OCI-LY1 (cell line): Measurements from ENCODE around the gene CFAP57.

Experiments
- H2AFZ ChIP-seq: fragments of 200-600 bp; sonication (generic), shearing (Covaris generic); 2 replicates; pipeline ENCODE4 v1.6.0; 2014; ENCODE audit warnings: antibody characterized with exemption, mild to moderate bottlenecking, low read length
- H3F3A ChIP-seq: fragments of 200-600 bp; sonication (generic), shearing (Covaris generic); 2 replicates; pipeline ENCODE4 v1.6.0; 2014; ENCODE audit warnings: mild to moderate bottlenecking, antibody characterized with exemption, low read length, moderate library complexity; ENCODE audit not compliant: insufficient read depth
- H3K27ac ChIP-seq: fragments of 200-600 bp; sonication (generic); 2 replicates; pipeline ENCODE4 v1.5.1; 2014; ENCODE audit warnings: low read length, mixed run types, mild to moderate bottlenecking, low read depth; ENCODE audit not compliant: poor library complexity, severe bottlenecking
- H3K27me3 ChIP-seq: fragments of 200-600 bp; sonication (generic); 2 replicates; pipeline ENCODE4 v1.6.0; 2014; ENCODE audit warnings: antibody characterized with exemption, mild to moderate bottlenecking, low read length, moderate library complexity; ENCODE audit not compliant: insufficient read depth
- H3K36me3 ChIP-seq: fragments of 200-600 bp; sonication (generic); 2 replicates; pipeline ENCODE4 v1.6.1; 2014; ENCODE audit warnings: mild to moderate bottlenecking, antibody characterized with exemption, low read length, moderate library complexity, mixed read lengths; ENCODE audit not compliant: insufficient read depth
- H3K4me1 ChIP-seq: fragments of 200-600 bp; sonication (generic); 2 replicates; pipeline ENCODE4 v1.5.1; 2014; ENCODE audit warnings: mild to moderate bottlenecking, low read length, moderate library complexity; ENCODE audit not compliant: insufficient read depth, severe bottlenecking
- H3K4me2 ChIP-seq: fragments of 200-600 bp; sonication (generic), shearing (Covaris generic); 2 replicates; pipeline ENCODE4 v1.6.1; 2014; ENCODE audit warnings: low read length
- H3K4me3 ChIP-seq: fragments of 200-600 bp; sonication (generic); 2 replicates; pipeline ENCODE4 v1.5.1; 2014; ENCODE audit warnings: low read length, low read depth, mild to moderate bottlenecking, mixed read lengths; ENCODE audit not compliant: poor library complexity, severe bottlenecking
- H3K79me2 ChIP-seq: fragments of 200-600 bp; shearing (Covaris generic); 2 replicates; pipeline ENCODE4 v1.6.1; 2016; ENCODE audit warnings: mixed run types, low read length, mixed read lengths; ENCODE audit not compliant: insufficient read depth
- H3K9ac ChIP-seq: fragments of 200-600 bp; sonication (generic), shearing (Covaris generic); 2 replicates; pipeline ENCODE4 v1.6.1; 2014; ENCODE audit warnings: mild to moderate bottlenecking, low read length, mixed read lengths
- H3K9me2 ChIP-seq: fragments of 200-600 bp; sonication (generic), shearing (Covaris generic); 2 replicates; pipeline ENCODE4 v1.6.1; 2014; ENCODE audit warnings: low read depth, mild to moderate bottlenecking, low read length, mixed read lengths
- H3K9me3 ChIP-seq: fragments of 200-600 bp; shearing (Covaris generic); 2 replicates; pipeline ENCODE4 v1.6.1; 2014; ENCODE audit warnings: low read length, mixed read lengths
- H4K20me1 ChIP-seq: fragments of 200-600 bp; sonication (generic), shearing (Covaris generic); 2 replicates; pipeline ENCODE4 v1.6.0; 2016; ENCODE audit warnings: mild to moderate bottlenecking, low read length; ENCODE audit not compliant: insufficient read depth
- CTCF ChIP-seq: fragments of 200-600 bp; sonication (generic), shearing (Covaris generic); IDR thresholded peaks from 2 replicates; pipeline ENCODE4 v1.5.1; 2017; ENCODE audit warnings: mild to moderate bottlenecking, antibody characterized with exemption, low read length, moderate library complexity, mixed read lengths
- EZH2 ChIP-seq: fragments of 200-600 bp; sonication (generic), shearing (Covaris generic); IDR thresholded peaks from 2 replicates; pipeline ENCODE4 v1.8.0; 2017; ENCODE audit warnings: borderline replicate concordance, mixed run types, mild to moderate bottlenecking, antibody characterized with exemption, low read length, moderate library complexity, mixed read lengths

CFAP57 gene

GRCh38 chr1:43274125-43274803, 102.1 kb downstream of the CFAP57 start:
- Histone ChIP-seq H3K27ac (no peak overlapping the region), H3F3A (no peaks in the 10 kb centered on the region), H3K4me2 (no peak overlapping the region; the same call in 1 of the 2 replicates), H4K20me1 (no peaks in the 10 kb centered on the region), H3K4me3 (no peak overlapping the region), H3K9me3 (no peaks in the 10 kb centered on the region), H3K79me2 (no peaks in the 10 kb centered on the region), H3K9ac (no peak overlapping the region), H3K36me3 (no peaks in the 10 kb centered on the region), H3K4me1 (peaks cover 3% of the 10 kb centered on the region), H3K27me3 (peaks cover 6% of the 10 kb centered on the region), H3K9me2 (no peaks in the 10 kb centered on the region), H2AFZ (no peak overlapping the region)
- no peak for TF ChIP-seq CTCF
- no peak for TF ChIP-seq EZH2

GRCh38 chr1:43274804-43275180, 102.7 kb downstream of the CFAP57 start:
- peaks cover 3% of the 10 kb centered on the region for H3K4me1 ChIP-seq
- H3F3A ChIP-seq = no peaks in the 10 kb centered on the region
- H4K20me1 ChIP-seq = no peaks in the 10 kb centered on the region
- no peak overlapping the region for H3K27ac ChIP-seq
- no peaks in the 10 kb centered on the region for H3K79me2 ChIP-seq
- H3K9ac ChIP-seq = no peak overlapping the region
- H3K9me3 ChIP-seq = no peaks in the 10 kb centered on the region
- H3K36me3 ChIP-seq = no peaks in the 10 kb centered on the region
- H3K27me3 ChIP-seq = peaks cover 6% of the 10 kb centered on the region
- H3K4me2 ChIP-seq = no peak overlapping the region
- H2AFZ ChIP-seq = no peak overlapping the region
- no peaks in the 10 kb centered on the region for H3K9me2 ChIP-seq
- TF ChIP-seq EZH2 (no peak), CTCF (no peak)
- H3K4me3 ChIP-seq = no peak overlapping the region

DNA sequence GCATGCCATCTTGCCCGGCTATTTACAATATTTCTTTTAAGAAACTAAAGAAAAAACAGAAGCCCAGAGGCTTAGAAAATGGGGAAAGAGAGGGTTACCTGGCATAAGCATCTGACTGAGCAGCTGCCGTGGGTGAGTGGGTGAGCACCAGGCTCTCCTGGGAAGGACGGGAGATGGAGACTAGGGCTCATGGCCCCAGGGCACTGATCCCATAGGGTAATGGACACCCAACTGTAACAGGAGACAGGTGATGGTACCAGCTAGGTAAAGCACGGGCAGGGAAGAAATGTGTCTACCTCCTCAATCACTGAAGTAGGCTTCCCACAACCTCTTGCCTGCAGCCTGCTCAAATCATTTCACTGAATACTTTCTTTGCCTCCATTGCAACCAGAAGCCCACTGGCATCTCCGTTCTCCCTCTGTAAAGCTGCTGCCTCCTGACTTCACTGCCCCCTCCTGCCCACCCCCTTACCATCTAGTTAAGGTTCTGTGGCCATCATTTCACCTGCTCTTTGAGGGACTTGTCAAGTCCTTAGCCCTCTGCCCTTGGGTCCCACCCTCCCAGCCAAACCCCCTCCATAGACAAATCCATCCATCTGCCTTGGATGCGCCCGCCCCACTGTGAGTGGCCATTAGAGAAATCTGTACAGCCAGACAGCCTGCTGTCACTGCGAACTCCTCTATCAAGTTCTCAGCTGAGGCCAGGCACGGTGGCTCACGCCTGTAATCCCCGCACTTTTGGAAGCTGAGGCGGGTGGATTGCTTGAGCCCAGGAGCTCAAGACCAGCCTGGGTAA, 103.9 kb downstream of the CFAP57 start:
- Histone ChIP-seq H3K27ac (no peak overlapping the region), H3K4me3 (no peak overlapping the region), H3K27me3 (peaks cover 6% of the 10 kb centered on the region), H3K4me1 (peaks cover 2% of the 10 kb centered on the region), H3F3A (no peaks in the 10 kb centered on the region), H3K9ac (no peak overlapping the region), H2AFZ (no peak overlapping the region), H4K20me1 (no peaks in the 10 kb centered on the region), H3K36me3 (no peaks in the 10 kb centered on the region), H3K4me2 (no peak overlapping the region), H3K9me3 (no peaks in the 10 kb centered on the region), H3K79me2 (no peaks in the 10 kb centered on the region), H3K9me2 (no peaks in the 10 kb centered on the region)
- TF ChIP-seq EZH2 = no peak
- TF ChIP-seq CTCF = no peak
